GM23338 (cell line): Measurements from ENCODE around the gene UBTD1. TPM values are rescaled to one million over a fixed set of nuclear protein-coding genes. Genes with fewer than 3 reads are reported as not detected.

Source experiments
- ATAC-seq: fragments of 200-7000 bp; cut with Tn5 transposase; 3 replicates; pipeline ENCODE4 v1.9.1; 2020
- DNase-seq: peaks from one replicate; pipeline ENCODE4 v3.0.0-alpha.2; 2015; ENCODE audit warnings: low spot score
- H2AFZ ChIP-seq: fragments of 200-600 bp; sonication (generic); 2 replicates; pipeline ENCODE4 v1.8.0; 2016; ENCODE audit warnings: antibody characterized with exemption, mild to moderate bottlenecking, moderate library complexity
- H3F3A ChIP-seq: fragments of 200-600 bp; sonication (generic); replicated peaks from 2 replicates; pipeline ENCODE4 v1.8.0; 2017; ENCODE audit warnings: antibody characterized with exemption, mixed run types, low read depth
- H3K27ac ChIP-seq: fragments of 200-600 bp; sonication (generic); 2 replicates; pipeline ENCODE4 v1.6.1; 2016; ENCODE audit warnings: low read depth
- H3K27me3 ChIP-seq: fragments of 200-600 bp; sonication (generic); 2 replicates; pipeline ENCODE4 v1.8.0; 2016; ENCODE audit warnings: mild to moderate bottlenecking, mixed run types, moderate library complexity; ENCODE audit not compliant: insufficient read depth
- H3K36me3 ChIP-seq: fragments of 200-600 bp; sonication (generic); 2 replicates; pipeline ENCODE4 v1.8.0; 2016; ENCODE audit warnings: mild to moderate bottlenecking; ENCODE audit not compliant: insufficient read depth
- H3K4me1 ChIP-seq: fragments of 200-600 bp; sonication (generic); 2 replicates; pipeline ENCODE4 v1.8.0; 2016; ENCODE audit warnings: mild to moderate bottlenecking, moderate library complexity; ENCODE audit not compliant: insufficient read depth
- H3K4me2 ChIP-seq: fragments of 200-600 bp; sonication (generic); 2 replicates; pipeline ENCODE4 v1.7.1; 2017; ENCODE audit warnings: mixed run types
- H3K4me3 ChIP-seq: fragments of 200-600 bp; sonication (generic); 2 replicates; pipeline ENCODE4 v1.6.1; 2016; ENCODE audit warnings: mixed run types
- H3K79me2 ChIP-seq: fragments of 200-600 bp; sonication (generic); replicated peaks from 2 replicates; pipeline ENCODE4 v1.8.0; 2017; ENCODE audit warnings: mild to moderate bottlenecking; ENCODE audit not compliant: insufficient read depth
- H3K9me2 ChIP-seq: fragments of 200-600 bp; sonication (generic); 2 replicates; pipeline ENCODE4 v1.8.0; 2017; ENCODE audit not compliant: insufficient read depth
- H4K20me1 ChIP-seq: fragments of 200-600 bp; sonication (generic); replicated peaks from 2 replicates; pipeline ENCODE4 v1.8.0; 2017; ENCODE audit warnings: mild to moderate bottlenecking; ENCODE audit not compliant: insufficient read depth
- H3K27ac Mint-ChIP-seq: 2 replicates; pipeline ENCODE4 v1.8.0; 2020; ENCODE audit warnings: inconsistent platforms, mild to moderate bottlenecking, moderate library complexity, mixed read lengths
- H3K27me3 Mint-ChIP-seq: 3 replicates; pipeline ENCODE4 v1.8.0; 2022; ENCODE audit warnings: low read depth, mild to moderate bottlenecking, moderate library complexity, mixed read lengths, inconsistent platforms; ENCODE audit not compliant: insufficient read depth, poor library complexity
- H3K36me3 Mint-ChIP-seq: 3 replicates; pipeline ENCODE4 v1.8.0; 2021; ENCODE audit warnings: low read depth, mild to moderate bottlenecking, inconsistent platforms, moderate library complexity, mixed read lengths
- H3K4me1 Mint-ChIP-seq: 3 replicates; pipeline ENCODE4 v1.8.0; 2020; ENCODE audit warnings: mild to moderate bottlenecking, inconsistent platforms, mixed read lengths
- H3K4me3 Mint-ChIP-seq: 3 replicates; pipeline ENCODE4 v1.8.0; 2021; ENCODE audit warnings: moderate library complexity, mild to moderate bottlenecking, inconsistent platforms, mixed read lengths
- H3K9me3 Mint-ChIP-seq: 3 replicates; pipeline ENCODE4 v1.8.0; 2020; ENCODE audit warnings: moderate library complexity, mild to moderate bottlenecking, inconsistent platforms, mixed read lengths
- CREB1 ChIP-seq: fragments of 250-450 bp; sonication (Bioruptor Pico); IDR thresholded peaks from 2 replicates; pipeline ENCODE4 v1.5.0; 2020; ENCODE audit warnings: low read depth, mild to moderate bottlenecking, moderate library complexity
- CTCF ChIP-seq, 2 experiments: fragments of 200-600 bp in 1 of 2; sonication (generic) in 1 of 2; conservative IDR thresholded peaks; 2 replicates each; pipeline versions ENCODE4 v1.5.1 to v1.6.1; 2016 to 2017; ENCODE audit warnings: antibody characterized with exemption in 2 of 2, low read depth in 2 of 2, mild to moderate bottlenecking in 2 of 2, moderate library complexity in 1 of 2
- ETS1 ChIP-seq: IDR thresholded peaks from 2 replicates; pipeline ENCODE4 v1.6.1; 2016; ENCODE audit warnings: antibody characterized with exemption
- EZH2 ChIP-seq: fragments of 200-600 bp; sonication (generic); IDR thresholded peaks from one replicate; pipeline ENCODE4 v1.8.0; 2017; ENCODE audit warnings: antibody characterized with exemption, mild to moderate bottlenecking, low read depth; ENCODE audit not compliant: unreplicated experiment
- EZH2phosphoT487 ChIP-seq: fragments of 200-600 bp; sonication (generic); IDR thresholded peaks from one replicate; pipeline ENCODE4 v1.8.1; 2018; ENCODE audit warnings: antibody characterized with exemption; ENCODE audit not compliant: unreplicated experiment
- JUNB ChIP-seq: IDR thresholded peaks from one replicate; pipeline ENCODE4 v1.6.1; 2016; ENCODE audit warnings: antibody characterized with exemption; ENCODE audit not compliant: unreplicated experiment
- NANOG ChIP-seq: IDR thresholded peaks from 2 replicates; pipeline ENCODE4 v1.6.1; 2016; ENCODE audit warnings: antibody characterized with exemption, borderline replicate concordance
- REST ChIP-seq: IDR thresholded peaks from one replicate; pipeline ENCODE4 v1.6.1; 2018; ENCODE audit warnings: antibody characterized with exemption; ENCODE audit not compliant: unreplicated experiment
- STAT1 ChIP-seq: IDR thresholded peaks from one replicate; pipeline ENCODE4 v1.6.1; 2016; ENCODE audit warnings: antibody characterized with exemption; ENCODE audit not compliant: unreplicated experiment
- ZNF462 ChIP-seq: fragments of 250-450 bp; sonication (Bioruptor Pico); IDR thresholded peaks from 2 replicates; pipeline ENCODE4 v1.5.0; 2020; ENCODE audit warnings: mild to moderate bottlenecking, moderate library complexity
- polyA plus RNA-seq: library from polyadenylated mRNA; unstranded; fragments of >200 nt; fragmentation: Nextera tagmentation; extraction: Ambion mirVana; gene quantifications from 2 replicates; pipeline ENCODE4 v1.2.1, GENCODE V29; 2016
- total RNA-seq: library from RNA; depleted of rRNA; stranded (reverse); fragments of >200 nt; shearing (Covaris generic); gene quantifications from 2 replicates; pipeline ENCODE4 v1.2.3, GENCODE V29; 2014

Gene UBTD1
- total and polyA plus RNA-seq, 2 experiments from 2014 or later = 17.3 to 29.0 TPM

- DNase-seq (no peak), ATAC-seq (no peak)
- Histone ChIP-seq H3K9me2 (no peaks in the 10 kb centered on the region), H3K79me2 (no peaks in the 10 kb centered on the region), H3K27me3 (no peaks in the 10 kb centered on the region), H3F3A (no peaks in the 10 kb centered on the region), H3K4me1 (peaks cover 3% of the 10 kb centered on the region), H3K4me3 (no peak overlapping the region), H3K4me2 (no peak overlapping the region), H2AFZ (no peak overlapping the region), H3K36me3 (no peaks in the 10 kb centered on the region), H3K27ac (no peak overlapping the region), H4K20me1 (no peaks in the 10 kb centered on the region)
- Mint-ChIP-seq H3K4me3 (no peak overlapping the region; the same call in 2 of the 3 replicates), H3K27me3 (peaks cover 12% of the 10 kb centered on the region), H3K27ac (no peak overlapping the region), H3K36me3 (no peaks in the 10 kb centered on the region), H3K9me3 (no peaks in the 10 kb centered on the region), H3K4me1 (peaks cover 10% of the 10 kb centered on the region; the same call in 2 of the 3 replicates)
- TF ChIP-seq NANOG (no peak), EZH2phosphoT487 (no peak), EZH2 (no peak), JUNB (no peak)
Measured at GRCh38 chr10:97585439-97585811, 86.7 kb downstream of the UBTD1 start.

- H3K36me3 Mint-ChIP-seq = no peaks in the 10 kb centered on the region
- H4K20me1 ChIP-seq = no peaks in the 10 kb centered on the region
- no peaks in the 10 kb centered on the region for H3K9me3 Mint-ChIP-seq
- no peaks in the 10 kb centered on the region for H3K36me3 ChIP-seq
- H3K4me1 Mint-ChIP-seq = peaks cover 10% of the 10 kb centered on the region; the same call in 2 of the 3 replicates
- H3K27me3 ChIP-seq = no peaks in the 10 kb centered on the region
- H3K27me3 Mint-ChIP-seq = peaks cover 11% of the 10 kb centered on the region
- H3K4me1 ChIP-seq = peaks cover 3% of the 10 kb centered on the region
- ATAC-seq = no peak
- DNase-seq = no peak
- H3K4me3 Mint-ChIP-seq = no peak overlapping the region
- no peak for TF ChIP-seq REST
- no peak for TF ChIP-seq ZNF462 (CRISPR knock-in tag)
- TF ChIP-seq EZH2 = no peak
- no peak for TF ChIP-seq CREB1
- TF ChIP-seq STAT1 = no peak
- TF ChIP-seq ETS1 = no peak
- no peak for TF ChIP-seq CTCF (conservative IDR thresholded peaks at IDR 0.05; ENCODE audit: low read depth in 2 of 2)
- no peak for TF ChIP-seq EZH2phosphoT487
- H3K27ac Mint-ChIP-seq = no peak overlapping the region
- H3K79me2 ChIP-seq = no peaks in the 10 kb centered on the region
- no peaks in the 10 kb centered on the region for H3F3A ChIP-seq
- H3K4me2 ChIP-seq = no peak overlapping the region
- H3K4me3 ChIP-seq = no peak overlapping the region
- no peak overlapping the region for H3K27ac ChIP-seq
- 0 out of 2 replicates have a peak, but pooled peaks cover 3% of the 10 kb centered on the region for H3K9me2 ChIP-seq
- no peak overlapping the region for H2AFZ ChIP-seq
Measured at GRCh38 chr10:97587183-97587582, 88.5 kb downstream of the UBTD1 start.
